ENCODE results near the gene AKT1S1. TPM values are rescaled to one million over a fixed set of nuclear protein-coding genes. Genes with fewer than 3 reads are reported as not detected.
A peak's percentile ranks its signal among the peaks of the same experiment; 100 is the strongest.

AKT1S1 gene
- total RNA-seq, 1 experiment from 2014 or later, result 42.3 TPM

- TF ChIP-seq EZH2phosphoT487 (IDR thresholded peaks at IDR 0.05; ENCODE audit: borderline replicate concordance, low read length) (no peak), EZH2 (IDR thresholded peaks at IDR 0.05; ENCODE audit: low read length, unreplicated experiment) (no peak), CTCF (conservative IDR thresholded peaks at IDR 0.05; ENCODE audit: low read depth, low read length) (no peak)
- Histone ChIP-seq H3K4me3 (ENCODE audit: low read length) (no peak overlapping the region), H3F3A (ENCODE audit: low read length, unreplicated experiment) (peaks cover 3% of the 10 kb centered on the region), H3K27me3 (ENCODE audit: low read length) (no peaks in the 10 kb centered on the region), H3K9ac (ENCODE audit: low read length) (no peak overlapping the region), H3K36me3 (ENCODE audit: low read depth, low read length) (no peaks in the 10 kb centered on the region), H3K4me1 (ENCODE audit: insufficient read depth, low read length) (peaks cover 2% of the 10 kb centered on the region), H2AFZ (ENCODE audit: low read length) (no peak overlapping the region), H3K9me2 (replicated peaks; ENCODE audit: low read length) (no peaks in the 10 kb centered on the region), H3K79me2 (ENCODE audit: low read length) (no peaks in the 10 kb centered on the region), H3K4me2 (ENCODE audit: low read length) (no peak overlapping the region), H3K27ac (ENCODE audit: low read length) (no peak overlapping the region), H3K9me3 (ENCODE audit: low read length) (no peaks in the 10 kb centered on the region), H4K20me1 (ENCODE audit: low read length) (no peaks in the 10 kb centered on the region)
- ATAC-seq (no peak), DNase-seq (no peak)
- POLR2A ChIA-PET (ENCODE audit: unreplicated experiment), result no interaction called here
- no TSS peak for BruUV-seq (replicated peaks)
- CTCF ChIA-PET, result no interaction called here
- intact Hi-C loops (cut with micrococcal nuclease), result no loop called here
These were observed 12.7 kb upstream of the AKT1S1 start for GRCh38 chr19:49889687-49890348.

GRCh38 chr19:49889038-49889686 is 12.0 kb upstream of the AKT1S1 start:
- TSS peak; percentile 19 for BruUV-seq (replicated peaks)

More at GRCh38 chr19:49889038-49889686, 12.0 kb upstream of the AKT1S1 start:
- POLR2A ChIA-PET (ENCODE audit: unreplicated experiment), result no interaction called here
- H3K9me3 ChIP-seq (ENCODE audit: low read length), result no peaks in the 10 kb centered on the region
- no peaks in the 10 kb centered on the region for H3K9me2 ChIP-seq (replicated peaks; ENCODE audit: low read length)
- H3K27ac ChIP-seq (ENCODE audit: low read length), result no peak overlapping the region
- no peak overlapping the region for H3K4me2 ChIP-seq (ENCODE audit: low read length)
- H3K36me3 ChIP-seq (ENCODE audit: low read depth, low read length), result no peaks in the 10 kb centered on the region
- CTCF ChIA-PET, result no interaction called here
- H3K79me2 ChIP-seq (ENCODE audit: low read length), result no peaks in the 10 kb centered on the region
- no peak overlapping the region for H2AFZ ChIP-seq (ENCODE audit: low read length)
- H3K4me1 ChIP-seq (ENCODE audit: insufficient read depth, low read length), result peaks cover 9% of the 10 kb centered on the region
- peaks cover 3% of the 10 kb centered on the region for H3F3A ChIP-seq (ENCODE audit: low read length, unreplicated experiment)
- no peaks in the 10 kb centered on the region for H4K20me1 ChIP-seq (ENCODE audit: low read length)
- H3K9ac ChIP-seq (ENCODE audit: low read length), result no peak overlapping the region
- no peak for DNase-seq
- no peak for TF ChIP-seq EZH2phosphoT487 (IDR thresholded peaks at IDR 0.05; ENCODE audit: borderline replicate concordance, low read length)
- TF ChIP-seq CTCF (conservative IDR thresholded peaks at IDR 0.05; ENCODE audit: low read depth, low read length), result no peak
- no peak; the same call in 1 of the 2 replicates for ATAC-seq
- intact Hi-C loops (cut with micrococcal nuclease), result no loop called here
- H3K27me3 ChIP-seq (ENCODE audit: low read length), result no peaks in the 10 kb centered on the region
- H3K4me3 ChIP-seq (ENCODE audit: low read length), result no peak overlapping the region

All from PC-3 (cell line).